HEK293 (cell line): Measurements from ENCODE around the gene SLA2.
A peak's percentile ranks its signal among the peaks of the same experiment; 100 is the strongest.

Experiments used
- GFI1B ChIP-seq: fragments of 450-650 bp; formaldehyde crosslinking; IDR thresholded peaks from 2 replicates; pipeline ENCODE4 v1.5.1; 2016; ENCODE audit warnings: missing biosample characterization, missing genetic modification characterization
- GLI4 ChIP-seq: fragments of 450-650 bp; formaldehyde crosslinking; IDR thresholded peaks from 2 replicates; pipeline ENCODE4 v1.5.1; 2016; ENCODE audit warnings: missing biosample characterization, missing genetic modification characterization
- MEIS1 ChIP-seq: sonication (generic); formaldehyde crosslinking; IDR thresholded peaks from 2 replicates; pipeline ENCODE4 v1.8.1; 2022; ENCODE audit warnings: missing genetic modification reagents, mild to moderate bottlenecking, borderline replicate concordance
- MYNN ChIP-seq: fragments of 450-650 bp; formaldehyde crosslinking; IDR thresholded peaks from 2 replicates; pipeline ENCODE4 v1.5.1; 2016; ENCODE audit warnings: missing biosample characterization, missing genetic modification characterization, borderline replicate concordance
- RBAK ChIP-seq: fragments of 450-650 bp; formaldehyde crosslinking; IDR thresholded peaks from 2 replicates; pipeline ENCODE4 v1.5.1; 2016; ENCODE audit warnings: missing biosample characterization, missing genetic modification characterization
- ZBTB7A ChIP-seq: fragments of 450-650 bp; formaldehyde crosslinking; IDR thresholded peaks from 2 replicates; pipeline ENCODE4 v1.5.1; 2016; ENCODE audit warnings: low read depth, missing biosample characterization, missing genetic modification characterization
- ZNF146 ChIP-seq: fragments of 450-650 bp; formaldehyde crosslinking; IDR thresholded peaks from 2 replicates; pipeline ENCODE4 v1.5.1; 2016; ENCODE audit warnings: missing biosample characterization, missing genetic modification characterization
- ZNF184 ChIP-seq: fragments of 450-650 bp; IDR thresholded peaks from 2 replicates; pipeline ENCODE4 v1.5.1; 2018; ENCODE audit warnings: missing biosample characterization, mild to moderate bottlenecking, missing genetic modification characterization
- ZNF335 ChIP-seq: fragments of 450-650 bp; formaldehyde crosslinking; conservative IDR thresholded peaks from 2 replicates; pipeline ENCODE4 v1.5.1; 2016; ENCODE audit warnings: missing biosample characterization, missing genetic modification characterization
- ZNF341 ChIP-seq: fragments of 450-650 bp; formaldehyde crosslinking; IDR thresholded peaks from 2 replicates; pipeline ENCODE4; 2016; ENCODE audit warnings: low read depth, missing biosample characterization, missing genetic modification characterization
- ZNF426 ChIP-seq: fragments of 450-650 bp; formaldehyde crosslinking; IDR thresholded peaks from 2 replicates; pipeline ENCODE4 v1.5.1; 2017; ENCODE audit warnings: missing biosample characterization, missing genetic modification characterization, mild to moderate bottlenecking, inconsistent platforms, moderate library complexity
- ZNF433 ChIP-seq: fragments of 450-650 bp; formaldehyde crosslinking; IDR thresholded peaks from 2 replicates; pipeline ENCODE4 v1.5.1; 2016; ENCODE audit warnings: missing biosample characterization, missing genetic modification characterization, low read depth
- ZNF473 ChIP-seq: fragments of 450-650 bp; formaldehyde crosslinking; IDR thresholded peaks from 2 replicates; pipeline ENCODE4 v1.5.1; 2017; ENCODE audit warnings: missing biosample characterization, missing genetic modification characterization
- ZNF529 ChIP-seq: fragments of 450-650 bp; formaldehyde crosslinking; IDR thresholded peaks from 2 replicates; pipeline ENCODE4 v1.5.1; 2017; ENCODE audit warnings: missing genetic modification characterization, missing biosample characterization; ENCODE audit not compliant: insufficient replicate concordance
- ZNF530 ChIP-seq: fragments of 450-650 bp; formaldehyde crosslinking; IDR thresholded peaks from 2 replicates; pipeline ENCODE4 v1.5.1; 2016; ENCODE audit warnings: low read depth, missing biosample characterization, missing genetic modification characterization
- ZNF629 ChIP-seq: fragments of 450-650 bp; formaldehyde crosslinking; IDR thresholded peaks from 2 replicates; pipeline ENCODE4 v1.5.1; 2017; ENCODE audit warnings: missing biosample characterization, missing genetic modification characterization
- ZNF837 ChIP-seq: fragments of 450-650 bp; formaldehyde crosslinking; IDR thresholded peaks from 2 replicates; pipeline ENCODE4 v1.5.1; 2016; ENCODE audit warnings: missing biosample characterization, missing genetic modification characterization
- ZSCAN30 ChIP-seq: fragments of 450-650 bp; IDR thresholded peaks from 2 replicates; pipeline ENCODE4 v1.5.1; 2018; ENCODE audit warnings: missing biosample characterization, mild to moderate bottlenecking, missing genetic modification characterization, moderate library complexity
- TF ChIP-seq, protein P1 (sequence below): fragments of 450-650 bp; formaldehyde crosslinking; conservative IDR thresholded peaks from 2 replicates; pipeline ENCODE4 v1.5.1; 2016; ENCODE audit warnings: low read depth, missing biosample characterization, missing genetic modification characterization
- TF ChIP-seq, protein P2 (sequence below): fragments of 450-650 bp; formaldehyde crosslinking; IDR thresholded peaks from 2 replicates; pipeline ENCODE4 v1.5.1; 2016; ENCODE audit warnings: missing biosample characterization, missing genetic modification characterization
- TF ChIP-seq, protein P3 (sequence below): fragments of 450-650 bp; formaldehyde crosslinking; IDR thresholded peaks from 2 replicates; pipeline ENCODE4 v1.5.1; 2016; ENCODE audit warnings: missing biosample characterization, missing genetic modification characterization, borderline replicate concordance
- TF ChIP-seq, protein P4 (sequence below): fragments of 450-650 bp; formaldehyde crosslinking; IDR thresholded peaks from 2 replicates; pipeline ENCODE4 v1.5.1; 2016; ENCODE audit warnings: missing biosample characterization, missing genetic modification characterization
- TF ChIP-seq, protein P5 (sequence below): fragments of 450-650 bp; formaldehyde crosslinking; IDR thresholded peaks from 2 replicates; pipeline ENCODE4 v1.5.1; 2017; ENCODE audit warnings: missing biosample characterization, missing genetic modification characterization

SLA2 gene

DNA sequence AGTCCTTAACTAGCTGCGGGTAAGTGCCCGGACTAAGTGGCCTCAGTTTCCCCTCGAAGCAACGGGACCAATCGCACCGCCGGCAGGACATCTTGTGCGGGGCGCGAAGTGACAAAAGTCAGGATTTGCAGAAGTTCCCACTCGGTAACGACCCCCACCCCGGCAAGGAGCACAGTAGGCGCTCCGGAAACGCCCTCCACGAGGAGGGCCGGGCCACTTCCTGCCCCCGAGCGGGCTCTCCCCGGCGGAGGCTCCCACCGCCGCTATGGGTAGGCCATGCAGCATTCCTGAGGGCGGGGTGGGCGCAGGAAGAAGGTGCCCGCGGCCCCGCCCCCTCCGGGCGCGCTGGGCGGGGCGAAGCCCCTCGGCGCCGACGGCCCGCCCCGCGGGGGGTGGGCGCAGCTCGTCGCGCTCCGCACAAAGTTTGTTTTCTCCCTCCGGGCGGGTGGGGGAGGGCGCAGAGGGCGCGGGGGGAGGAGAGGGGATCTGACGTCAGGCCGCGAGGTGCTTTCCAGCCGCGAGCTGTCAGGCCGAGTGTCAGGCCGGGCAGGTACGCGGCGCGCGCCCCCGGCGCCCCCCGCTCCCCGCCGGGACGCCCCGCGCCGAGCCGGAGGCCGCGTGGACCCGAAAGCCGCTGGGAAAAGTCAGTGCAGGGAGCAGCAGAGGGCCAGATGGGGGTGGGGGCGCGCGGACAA is 72.7 kb downstream of the SLA2 start, which contains the start of gene TGIF2 (continued):
- TF ChIP-seq, protein P1, sequence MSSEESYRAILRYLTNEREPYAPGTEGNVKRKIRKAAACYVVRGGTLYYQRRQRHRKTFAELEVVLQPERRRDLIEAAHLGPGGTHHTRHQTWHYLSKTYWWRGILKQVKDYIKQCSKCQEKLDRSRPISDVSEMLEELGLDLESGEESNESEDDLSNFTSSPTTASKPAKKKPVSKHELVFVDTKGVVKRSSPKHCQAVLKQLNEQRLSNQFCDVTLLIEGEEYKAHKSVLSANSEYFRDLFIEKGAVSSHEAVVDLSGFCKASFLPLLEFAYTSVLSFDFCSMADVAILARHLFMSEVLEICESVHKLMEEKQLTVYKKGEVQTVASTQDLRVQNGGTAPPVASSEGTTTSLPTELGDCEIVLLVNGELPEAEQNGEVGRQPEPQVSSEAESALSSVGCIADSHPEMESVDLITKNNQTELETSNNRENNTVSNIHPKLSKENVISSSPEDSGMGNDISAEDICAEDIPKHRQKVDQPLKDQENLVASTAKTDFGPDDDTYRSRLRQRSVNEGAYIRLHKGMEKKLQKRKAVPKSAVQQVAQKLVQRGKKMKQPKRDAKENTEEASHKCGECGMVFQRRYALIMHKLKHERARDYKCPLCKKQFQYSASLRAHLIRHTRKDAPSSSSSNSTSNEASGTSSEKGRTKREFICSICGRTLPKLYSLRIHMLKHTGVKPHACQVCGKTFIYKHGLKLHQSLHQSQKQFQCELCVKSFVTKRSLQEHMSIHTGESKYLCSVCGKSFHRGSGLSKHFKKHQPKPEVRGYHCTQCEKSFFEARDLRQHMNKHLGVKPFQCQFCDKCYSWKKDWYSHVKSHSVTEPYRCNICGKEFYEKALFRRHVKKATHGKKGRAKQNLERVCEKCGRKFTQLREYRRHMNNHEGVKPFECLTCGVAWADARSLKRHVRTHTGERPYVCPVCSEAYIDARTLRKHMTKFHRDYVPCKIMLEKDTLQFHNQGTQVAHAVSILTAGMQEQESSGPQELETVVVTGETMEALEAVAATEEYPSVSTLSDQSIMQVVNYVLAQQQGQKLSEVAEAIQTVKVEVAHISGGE (tag by site-specific recombination), result peak; percentile 89
- TF ChIP-seq ZNF341 (tag by site-specific recombination) (peak; percentile 1; the same call in 1 of the 2 replicates), ZNF530 (tag by site-specific recombination) (no peak), ZNF335 (tag by site-specific recombination) (peak; percentile 66), RBAK (no peak), GLI4 (tag by site-specific recombination) (no peak), ZNF184 (tag by site-specific recombination) (no peak), ZBTB7A (tag by site-specific recombination) (no peak), MYNN (tag by site-specific recombination) (no peak), ZNF146 (tag by site-specific recombination) (no peak), ZNF426 (tag by site-specific recombination) (no peak), GFI1B (tag by site-specific recombination) (no peak), MEIS1 (CRISPR knock-in tag) (no peak), ZNF837 (tag by site-specific recombination) (no peak), ZNF473 (tag by site-specific recombination) (no peak), ZNF629 (tag by site-specific recombination) (no peak), ZSCAN30 (tag by site-specific recombination) (no peak), ZNF433 (tag by site-specific recombination) (no peak), ZNF529 (tag by site-specific recombination) (no peak)
- TF ChIP-seq, protein P2, sequence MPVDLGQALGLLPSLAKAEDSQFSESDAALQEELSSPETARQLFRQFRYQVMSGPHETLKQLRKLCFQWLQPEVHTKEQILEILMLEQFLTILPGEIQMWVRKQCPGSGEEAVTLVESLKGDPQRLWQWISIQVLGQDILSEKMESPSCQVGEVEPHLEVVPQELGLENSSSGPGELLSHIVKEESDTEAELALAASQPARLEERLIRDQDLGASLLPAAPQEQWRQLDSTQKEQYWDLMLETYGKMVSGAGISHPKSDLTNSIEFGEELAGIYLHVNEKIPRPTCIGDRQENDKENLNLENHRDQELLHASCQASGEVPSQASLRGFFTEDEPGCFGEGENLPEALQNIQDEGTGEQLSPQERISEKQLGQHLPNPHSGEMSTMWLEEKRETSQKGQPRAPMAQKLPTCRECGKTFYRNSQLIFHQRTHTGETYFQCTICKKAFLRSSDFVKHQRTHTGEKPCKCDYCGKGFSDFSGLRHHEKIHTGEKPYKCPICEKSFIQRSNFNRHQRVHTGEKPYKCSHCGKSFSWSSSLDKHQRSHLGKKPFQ, result peak; percentile 43; the same call in 1 of the 2 replicates
- TF ChIP-seq, protein P3, sequence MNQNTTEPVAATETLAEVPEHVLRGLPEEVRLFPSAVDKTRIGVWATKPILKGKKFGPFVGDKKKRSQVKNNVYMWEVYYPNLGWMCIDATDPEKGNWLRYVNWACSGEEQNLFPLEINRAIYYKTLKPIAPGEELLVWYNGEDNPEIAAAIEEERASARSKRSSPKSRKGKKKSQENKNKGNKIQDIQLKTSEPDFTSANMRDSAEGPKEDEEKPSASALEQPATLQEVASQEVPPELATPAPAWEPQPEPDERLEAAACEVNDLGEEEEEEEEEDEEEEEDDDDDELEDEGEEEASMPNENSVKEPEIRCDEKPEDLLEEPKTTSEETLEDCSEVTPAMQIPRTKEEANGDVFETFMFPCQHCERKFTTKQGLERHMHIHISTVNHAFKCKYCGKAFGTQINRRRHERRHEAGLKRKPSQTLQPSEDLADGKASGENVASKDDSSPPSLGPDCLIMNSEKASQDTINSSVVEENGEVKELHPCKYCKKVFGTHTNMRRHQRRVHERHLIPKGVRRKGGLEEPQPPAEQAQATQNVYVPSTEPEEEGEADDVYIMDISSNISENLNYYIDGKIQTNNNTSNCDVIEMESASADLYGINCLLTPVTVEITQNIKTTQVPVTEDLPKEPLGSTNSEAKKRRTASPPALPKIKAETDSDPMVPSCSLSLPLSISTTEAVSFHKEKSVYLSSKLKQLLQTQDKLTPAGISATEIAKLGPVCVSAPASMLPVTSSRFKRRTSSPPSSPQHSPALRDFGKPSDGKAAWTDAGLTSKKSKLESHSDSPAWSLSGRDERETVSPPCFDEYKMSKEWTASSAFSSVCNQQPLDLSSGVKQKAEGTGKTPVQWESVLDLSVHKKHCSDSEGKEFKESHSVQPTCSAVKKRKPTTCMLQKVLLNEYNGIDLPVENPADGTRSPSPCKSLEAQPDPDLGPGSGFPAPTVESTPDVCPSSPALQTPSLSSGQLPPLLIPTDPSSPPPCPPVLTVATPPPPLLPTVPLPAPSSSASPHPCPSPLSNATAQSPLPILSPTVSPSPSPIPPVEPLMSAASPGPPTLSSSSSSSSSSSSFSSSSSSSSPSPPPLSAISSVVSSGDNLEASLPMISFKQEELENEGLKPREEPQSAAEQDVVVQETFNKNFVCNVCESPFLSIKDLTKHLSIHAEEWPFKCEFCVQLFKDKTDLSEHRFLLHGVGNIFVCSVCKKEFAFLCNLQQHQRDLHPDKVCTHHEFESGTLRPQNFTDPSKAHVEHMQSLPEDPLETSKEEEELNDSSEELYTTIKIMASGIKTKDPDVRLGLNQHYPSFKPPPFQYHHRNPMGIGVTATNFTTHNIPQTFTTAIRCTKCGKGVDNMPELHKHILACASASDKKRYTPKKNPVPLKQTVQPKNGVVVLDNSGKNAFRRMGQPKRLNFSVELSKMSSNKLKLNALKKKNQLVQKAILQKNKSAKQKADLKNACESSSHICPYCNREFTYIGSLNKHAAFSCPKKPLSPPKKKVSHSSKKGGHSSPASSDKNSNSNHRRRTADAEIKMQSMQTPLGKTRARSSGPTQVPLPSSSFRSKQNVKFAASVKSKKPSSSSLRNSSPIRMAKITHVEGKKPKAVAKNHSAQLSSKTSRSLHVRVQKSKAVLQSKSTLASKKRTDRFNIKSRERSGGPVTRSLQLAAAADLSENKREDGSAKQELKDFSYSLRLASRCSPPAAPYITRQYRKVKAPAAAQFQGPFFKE, result no peak
- TF ChIP-seq, protein P4, sequence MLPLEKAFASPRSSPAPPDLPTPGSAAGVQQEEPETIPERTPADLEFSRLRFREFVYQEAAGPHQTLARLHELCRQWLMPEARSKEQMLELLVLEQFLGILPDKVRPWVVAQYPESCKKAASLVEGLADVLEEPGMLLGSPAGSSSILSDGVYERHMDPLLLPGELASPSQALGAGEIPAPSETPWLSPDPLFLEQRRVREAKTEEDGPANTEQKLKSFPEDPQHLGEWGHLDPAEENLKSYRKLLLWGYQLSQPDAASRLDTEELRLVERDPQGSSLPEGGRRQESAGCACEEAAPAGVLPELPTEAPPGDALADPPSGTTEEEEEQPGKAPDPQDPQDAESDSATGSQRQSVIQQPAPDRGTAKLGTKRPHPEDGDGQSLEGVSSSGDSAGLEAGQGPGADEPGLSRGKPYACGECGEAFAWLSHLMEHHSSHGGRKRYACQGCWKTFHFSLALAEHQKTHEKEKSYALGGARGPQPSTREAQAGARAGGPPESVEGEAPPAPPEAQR (tag by site-specific recombination), result no peak
- TF ChIP-seq, protein P5, sequence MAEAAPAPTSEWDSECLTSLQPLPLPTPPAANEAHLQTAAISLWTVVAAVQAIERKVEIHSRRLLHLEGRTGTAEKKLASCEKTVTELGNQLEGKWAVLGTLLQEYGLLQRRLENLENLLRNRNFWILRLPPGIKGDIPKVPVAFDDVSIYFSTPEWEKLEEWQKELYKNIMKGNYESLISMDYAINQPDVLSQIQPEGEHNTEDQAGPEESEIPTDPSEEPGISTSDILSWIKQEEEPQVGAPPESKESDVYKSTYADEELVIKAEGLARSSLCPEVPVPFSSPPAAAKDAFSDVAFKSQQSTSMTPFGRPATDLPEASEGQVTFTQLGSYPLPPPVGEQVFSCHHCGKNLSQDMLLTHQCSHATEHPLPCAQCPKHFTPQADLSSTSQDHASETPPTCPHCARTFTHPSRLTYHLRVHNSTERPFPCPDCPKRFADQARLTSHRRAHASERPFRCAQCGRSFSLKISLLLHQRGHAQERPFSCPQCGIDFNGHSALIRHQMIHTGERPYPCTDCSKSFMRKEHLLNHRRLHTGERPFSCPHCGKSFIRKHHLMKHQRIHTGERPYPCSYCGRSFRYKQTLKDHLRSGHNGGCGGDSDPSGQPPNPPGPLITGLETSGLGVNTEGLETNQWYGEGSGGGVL (tag by site-specific recombination), result 0 out of 2 replicates have a peak, but pooled peaks have one; percentile 14
